Stimulated activated CD8-positive, alpha-beta memory T cell treated with anti-CD3 and anti-CD28 coated beads, Interleukin-12 subunit alpha, Interleukin-12 subunit beta, amount 100 ng/mL, for 4 hours (primary cell): ENCODE data around the gene SHISA2.

Experiments used
- DNase-seq: peaks from one replicate; pipeline ENCODE4 v3.0.0-alpha.2; 2020; ENCODE audit warnings: low read depth

Gene SHISA2

GRCh38 chr13:26048741-26049140, 3.1 kb downstream of the SHISA2 start:
- DNase-seq, result no peak

GRCh38 chr13:26047040-26047439, 4.8 kb downstream of the SHISA2 start:
- no peak for DNase-seq

GRCh38 chr13:26046639-26047038, 5.2 kb downstream of the SHISA2 start:
- DNase-seq, result no peak

GRCh38 chr13:26045142-26045541, 6.7 kb downstream of the SHISA2 start:
- no peak for DNase-seq

- no peak for DNase-seq
Measured at GRCh38 chr13:26042785-26043184, 9.0 kb downstream of the SHISA2 start.

- DNase-seq, result no peak
Measured at GRCh38 chr13:26041444-26041843, 10.4 kb downstream of the SHISA2 start.

- DNase-seq, result no peak
Measured at GRCh38 chr13:26038931-26039475, 12.8 kb downstream of the SHISA2 start.

- no peak for DNase-seq
Measured at GRCh38 chr13:26037302-26037701, 14.5 kb downstream of the SHISA2 start.

GRCh38 chr13:26036383-26036782, 15.4 kb downstream of the SHISA2 start:
- DNase-seq, result no peak

GRCh38 chr13:26034018-26034417, 17.8 kb downstream of the SHISA2 start:
- no peak for DNase-seq

GRCh38 chr13:26030331-26030730, 21.5 kb downstream of the SHISA2 start:
- no peak for DNase-seq

- no peak for DNase-seq
Measured at GRCh38 chr13:26029581-26030136, 22.2 kb downstream of the SHISA2 start.

GRCh38 chr13:26026211-26026610, 25.6 kb downstream of the SHISA2 start:
- DNase-seq, result no peak

GRCh38 chr13:26025771-26026170, 26.0 kb downstream of the SHISA2 start:
- DNase-seq, result no peak

GRCh38 chr13:26025196-26025595, 26.6 kb downstream of the SHISA2 start:
- no peak for DNase-seq

- no peak for DNase-seq
Measured at GRCh38 chr13:26024558-26024957, 27.3 kb downstream of the SHISA2 start.

- DNase-seq, result no peak
Measured at GRCh38 chr13:26022538-26023292, 29.1 kb downstream of the SHISA2 start.

- DNase-seq, result no peak
Measured at GRCh38 chr13:26021956-26022355, 29.9 kb downstream of the SHISA2 start.

- no peak for DNase-seq
Measured at GRCh38 chr13:26021516-26021915, 30.3 kb downstream of the SHISA2 start.

GRCh38 chr13:26020891-26021290, 30.9 kb downstream of the SHISA2 start:
- DNase-seq, result no peak

- no peak for DNase-seq
Measured at GRCh38 chr13:26019881-26020870, 31.6 kb downstream of the SHISA2 start.

GRCh38 chr13:26019251-26019650, 32.6 kb downstream of the SHISA2 start:
- DNase-seq, result no peak
